MCF 10A (cell line): ENCODE results near the gene PPP4R3A. TPM values are rescaled to one million over a fixed set of nuclear protein-coding genes. Genes with fewer than 3 reads are reported as not detected.
"Not testable (repeated sequence)": the region's sequence is repeated elsewhere in the genome, so short reads cannot be mapped to it uniquely, and the experiment has no call there.

ENCODE experiments used
- BruUV-seq: library from RNA; stranded (reverse); fragments of 400-500 nt; replicated peaks from 2 replicates; lab custom pipeline; 2021; lab: Mats Ljungman, UMichigan
- CTCF ChIA-PET: fragments of 300-600 bp; sonication (Branson Sonifier 250); formaldehyde crosslinking; extraction: SDS; loops from one replicate; lab custom pipeline; 2021; ENCODE audit warnings: antibody characterized with exemption, inconsistent platforms; lab: Yijun Ruan, JAX
- POLR2A ChIA-PET: fragments of 300-600, 350-650 bp; sonication (Branson Sonifier 250); formaldehyde crosslinking; extraction: SDS; loops from one replicate; lab custom pipeline; 2020; ENCODE audit warnings: antibody characterized with exemption, inconsistent platforms; lab: Yijun Ruan, JAX
- DNase-seq: peaks from one replicate; pipeline ENCODE4 v3.0.0-alpha.2; 2018; ENCODE audit not compliant: unreplicated experiment
- H3K27ac Mint-ChIP-seq: one replicate; pipeline ENCODE4 v1.8.0; 2022; ENCODE audit warnings: mild to moderate bottlenecking, low read depth, mixed read lengths; ENCODE audit not compliant: unreplicated experiment
- H3K27me3 Mint-ChIP-seq: one replicate; pipeline ENCODE4 v1.8.0; 2022; ENCODE audit warnings: mixed read lengths; ENCODE audit not compliant: insufficient read depth, unreplicated experiment
- H3K36me3 Mint-ChIP-seq: one replicate; pipeline ENCODE4 v1.8.0; 2022; ENCODE audit warnings: mild to moderate bottlenecking, moderate library complexity, mixed read lengths; ENCODE audit not compliant: insufficient read depth, unreplicated experiment
- H3K4me1 Mint-ChIP-seq: one replicate; pipeline ENCODE4 v1.8.0; 2022; ENCODE audit warnings: mixed read lengths; ENCODE audit not compliant: insufficient read depth, unreplicated experiment
- H3K4me3 Mint-ChIP-seq: one replicate; pipeline ENCODE4 v1.8.0; 2022; ENCODE audit warnings: mild to moderate bottlenecking, moderate library complexity, mixed read lengths; ENCODE audit not compliant: unreplicated experiment
- H3K9me3 Mint-ChIP-seq: one replicate; pipeline ENCODE4 v1.8.0; 2022; ENCODE audit warnings: mixed read lengths; ENCODE audit not compliant: unreplicated experiment
- CTCF ChIP-seq: fragments of 200-600 bp; IDR thresholded peaks from one replicate; pipeline ENCODE4 v1.8.0; 2022; ENCODE audit warnings: antibody characterized with exemption, mild to moderate bottlenecking; ENCODE audit not compliant: unreplicated experiment
- intact Hi-C: fragments of 100-400 bp; cut with micrococcal nuclease; formaldehyde crosslinking; loops from 2 replicates; pipeline ENCODE4 v1.14.1; 2022
- total RNA-seq: library from RNA; stranded (reverse); gene quantifications from 2 replicates; pipeline ENCODE4 v1.2.3, GENCODE V29; 2022

The PPP4R3A gene
- total RNA-seq, 1 experiment from 2014 or later, result 104 TPM

- CTCF ChIA-PET, result interaction anchor here (0.6 to 0.7 kb wide), 3 partner anchors 20 to 205 kb away, joined by 3 to 4 read pairs (median 3); no protein-coding TSS in a partner anchor
- POLR2A ChIA-PET, result interaction anchor here (2.0 kb wide), 1 partner anchor 19 kb away, joined by 5 read pairs; no protein-coding TSS in a partner anchor
- H3K27me3 Mint-ChIP-seq, result no peaks in the 10 kb centered on the region
- H3K4me1 Mint-ChIP-seq, result peaks cover 13% of the 10 kb centered on the region
- H3K27ac Mint-ChIP-seq, result peak overlapping the region; percentile 31
- peaks cover 67% of the 10 kb centered on the region for H3K36me3 Mint-ChIP-seq
- H3K9me3 Mint-ChIP-seq, result no peaks in the 10 kb centered on the region
- intact Hi-C loops, result no loop called here
- TF ChIP-seq CTCF, result no peak
- BruUV-seq, result no TSS peak
- no peak for DNase-seq
- H3K4me3 Mint-ChIP-seq, result peak overlapping the region; percentile 22
These were observed 7.1 kb downstream of the PPP4R3A start for GRCh38 chr14:91503000-91503504.

GRCh38 chr14:91501951-91502930, 7.9 kb downstream of the PPP4R3A start:
- H3K36me3 Mint-ChIP-seq, result peaks cover 64% of the 10 kb centered on the region
- no peak overlapping the region for H3K27ac Mint-ChIP-seq
- H3K4me3 Mint-ChIP-seq, result no peak overlapping the region
- no peaks in the 10 kb centered on the region for H3K27me3 Mint-ChIP-seq
- H3K9me3 Mint-ChIP-seq, result no peaks in the 10 kb centered on the region
- no peak for TF ChIP-seq CTCF
- ChIA-PET POLR2A (interaction anchor here (0.6 to 2.0 kb wide), 2 partner anchors 18 to 24 kb away, joined by 3 to 5 read pairs; no protein-coding TSS in a partner anchor), CTCF (interaction anchor here (0.6 to 0.7 kb wide), 4 partner anchors 19 to 103 kb away, joined by 3 to 4 read pairs (median 4); no protein-coding TSS in a partner anchor)
- peaks cover 15% of the 10 kb centered on the region for H3K4me1 Mint-ChIP-seq
- BruUV-seq, result no TSS peak
- intact Hi-C loops, result no loop called here
- no peak for DNase-seq

- Mint-ChIP-seq H3K4me3 (no peak overlapping the region), H3K4me1 (peaks cover 24% of the 10 kb centered on the region), H3K36me3 (peaks cover 60% of the 10 kb centered on the region), H3K27ac (no peak overlapping the region), H3K27me3 (no peaks in the 10 kb centered on the region), H3K9me3 (no peaks in the 10 kb centered on the region)
- ChIA-PET POLR2A (interaction anchor here (0.6 to 2.0 kb wide), 6 partner anchors 8 to 317 kb away, joined by 3 to 5 read pairs (median 4); no protein-coding TSS in a partner anchor), CTCF (interaction anchor here (0.7 kb wide), 1 partner anchor 48 kb away, joined by 3 read pairs; no protein-coding TSS in a partner anchor)
- no peak for DNase-seq
- intact Hi-C loops, result no loop called here
- no peak for TF ChIP-seq CTCF
- no TSS peak for BruUV-seq
These were observed 8.8 kb downstream of the PPP4R3A start for GRCh38 chr14:91501348-91501747.

- ChIA-PET POLR2A (interaction anchor here (1.3 to 5.7 kb wide), 2 partner anchors 10 to 12 kb away, joined by 5 to 40 read pairs; partner anchors contain the start of gene PPP4R3A), CTCF (no interaction called here)
- BruUV-seq, result no TSS peak
- intact Hi-C loops, result no loop called here
- no peaks in the 10 kb centered on the region for H3K9me3 Mint-ChIP-seq
- peak overlapping the region; percentile 28 for H3K27ac Mint-ChIP-seq
- no peaks in the 10 kb centered on the region for H3K27me3 Mint-ChIP-seq
- peaks cover 37% of the 10 kb centered on the region for H3K36me3 Mint-ChIP-seq
- peaks cover 34% of the 10 kb centered on the region for H3K4me1 Mint-ChIP-seq
- TF ChIP-seq CTCF, result no peak
- no peak for DNase-seq
- no peak overlapping the region for H3K4me3 Mint-ChIP-seq
These were observed 13.3 kb downstream of the PPP4R3A start for GRCh38 chr14:91496790-91497189.

- intact Hi-C loops, H3K4me3 Mint-ChIP-seq, DNase-seq, H3K9me3 Mint-ChIP-seq, BruUV-seq, CTCF ChIA-PET, H3K27ac Mint-ChIP-seq, H3K27me3 Mint-ChIP-seq: not testable (repeated sequence)
- Mint-ChIP-seq H3K36me3 (peaks cover 26% of the 10 kb centered on the region), H3K4me1 (peaks cover 34% of the 10 kb centered on the region)
- POLR2A ChIA-PET, result interaction anchor here (1.4 to 5.7 kb wide), 3 partner anchors 10 to 15 kb away, joined by 6 to 40 read pairs (median 6); partner anchors contain the start of gene PPP4R3A
These were observed 15.6 kb downstream of the PPP4R3A start for GRCh38 chr14:91494392-91495065.
